Tibial nerve (tissue), 3 donors: ENCODE results near the gene LRRTM4.

ENCODE experiments used
- CTCF ChIP-seq, 5 experiments: fragments of 200-600 bp in 3 of 5; fragments of 450-650 bp in 2 of 5; sonication (generic) in 3 of 5; IDR thresholded peaks; one replicate each; pipeline ENCODE4 v1.5.1; 2016 to 2019; ENCODE audit warnings: antibody characterized with exemption in 5 of 5, mild to moderate bottlenecking in 3 of 5, moderate library complexity in 2 of 5
- POLR2A ChIP-seq, 2 donors: fragments of 450-650 bp; IDR thresholded peaks; one replicate each; pipeline ENCODE4 v1.6.1; 2017; ENCODE audit warnings: antibody characterized with exemption in 2 of 2, mild to moderate bottlenecking in 2 of 2, moderate library complexity in 2 of 2

- TF ChIP-seq CTCF (IDR thresholded peaks at IDR 0.05) (no peak), POLR2A (IDR thresholded peaks at IDR 0.05) (no peak)
These were observed 434.2 kb downstream of the LRRTM4 start for GRCh38 chr2:77087987-77088414.
